MM.1S (cell line): Measurements from ENCODE around the gene C1QTNF9.

Source experiments
- DNase-seq: peaks from one replicate; pipeline ENCODE4 v3.0.0-alpha.2; 2015
- H2AFZ ChIP-seq: fragments of 300-600 bp; sonication (generic); 2 replicates; pipeline ENCODE4 v1.6.0; 2016; ENCODE audit warnings: antibody characterized with exemption, low read length
- H3F3A ChIP-seq: fragments of 300-600 bp; sonication (generic); 2 replicates; pipeline ENCODE4 v1.6.1; 2016; ENCODE audit warnings: mild to moderate bottlenecking, antibody characterized with exemption, low read length, moderate library complexity, mixed read lengths; ENCODE audit not compliant: insufficient read depth
- H3K27ac ChIP-seq: fragments of 300-600 bp; sonication (generic); 2 replicates; pipeline ENCODE4 v1.5.1; 2016; ENCODE audit warnings: mild to moderate bottlenecking, low read length
- H3K27me3 ChIP-seq: fragments of 300-600 bp; sonication (generic); replicated peaks from 2 replicates; pipeline ENCODE4 v1.6.0; 2016; ENCODE audit warnings: low read length; ENCODE audit not compliant: insufficient read depth
- H3K36me3 ChIP-seq: fragments of 300-600 bp; sonication (generic); replicated peaks from 2 replicates; pipeline ENCODE4 v1.6.1; 2016; ENCODE audit warnings: mild to moderate bottlenecking, low read length, mixed read lengths; ENCODE audit not compliant: insufficient read depth
- H3K4me1 ChIP-seq: fragments of 300-600 bp; sonication (generic); 2 replicates; pipeline ENCODE4 v1.6.1; 2016; ENCODE audit warnings: low read length, mixed read lengths
- H3K4me2 ChIP-seq: fragments of 300-600 bp; sonication (generic); 2 replicates; pipeline ENCODE4 v1.6.0; 2016; ENCODE audit warnings: low read depth, low read length
- H3K4me3 ChIP-seq: fragments of 300-600 bp; sonication (generic); 2 replicates; pipeline ENCODE4 v1.5.1; 2016; ENCODE audit warnings: low read length, mixed read lengths
- H3K79me2 ChIP-seq: fragments of 300-600 bp; sonication (generic); 2 replicates; pipeline ENCODE4 v1.6.1; 2016; ENCODE audit warnings: mixed run types, low read length, mixed read lengths
- H3K9ac ChIP-seq: fragments of 300-600 bp; sonication (generic); 2 replicates; pipeline ENCODE4 v1.6.1; 2016; ENCODE audit warnings: low read length, mixed read lengths
- H3K9me2 ChIP-seq: fragments of 300-600 bp; sonication (generic); replicated peaks from 2 replicates; pipeline ENCODE4 v1.6.1; 2016; ENCODE audit warnings: mild to moderate bottlenecking, low read length, mixed read lengths; ENCODE audit not compliant: insufficient read depth
- H3K9me3 ChIP-seq: fragments of 300-600 bp; sonication (generic); replicated peaks from 2 replicates; pipeline ENCODE4 v1.6.1; 2016; ENCODE audit warnings: mild to moderate bottlenecking, low read length, mixed read lengths; ENCODE audit not compliant: insufficient read depth
- H4K20me1 ChIP-seq: fragments of 300-600 bp; sonication (generic); 2 replicates; pipeline ENCODE4 v1.6.1; 2016; ENCODE audit warnings: mild to moderate bottlenecking, low read length, moderate library complexity, mixed read lengths; ENCODE audit not compliant: insufficient read depth
- CTCF ChIP-seq: fragments of 300-600 bp; sonication (generic); IDR thresholded peaks from 2 replicates; pipeline ENCODE4 v1.5.1; 2016; ENCODE audit warnings: antibody characterized with exemption, low read length, mixed read lengths
- EZH2 ChIP-seq: fragments of 300-600 bp; sonication (generic); optimal IDR thresholded peaks from 2 replicates; pipeline ENCODE3; 2017; ENCODE audit warnings: low read depth, mild to moderate bottlenecking, antibody characterized with exemption, low read length, mixed read lengths
- EZH2phosphoT487 ChIP-seq: fragments of 300-600 bp; sonication (generic); IDR thresholded peaks from 2 replicates; pipeline ENCODE4 v1.6.1; 2018; ENCODE audit warnings: antibody characterized with exemption, low read length

The C1QTNF9 gene

GRCh38 chr13:24272452-24273161, 36.8 kb upstream of the C1QTNF9 start:
- Histone ChIP-seq H3K79me2 (no peaks in the 10 kb centered on the region), H3K9me2 (no peaks in the 10 kb centered on the region), H3K4me3 (no peak overlapping the region), H4K20me1 (no peaks in the 10 kb centered on the region), H3K9me3 (no peaks in the 10 kb centered on the region), H3K27me3 (no peaks in the 10 kb centered on the region), H3K4me1 (no peaks in the 10 kb centered on the region), H2AFZ (no peak overlapping the region), H3K27ac (no peak overlapping the region), H3K4me2 (no peak overlapping the region), H3F3A (no peaks in the 10 kb centered on the region), H3K9ac (no peak overlapping the region), H3K36me3 (no peaks in the 10 kb centered on the region)
- DNase-seq: no peak
- TF ChIP-seq EZH2phosphoT487 (no peak), EZH2 (no peak), CTCF (no peak)

DNA sequence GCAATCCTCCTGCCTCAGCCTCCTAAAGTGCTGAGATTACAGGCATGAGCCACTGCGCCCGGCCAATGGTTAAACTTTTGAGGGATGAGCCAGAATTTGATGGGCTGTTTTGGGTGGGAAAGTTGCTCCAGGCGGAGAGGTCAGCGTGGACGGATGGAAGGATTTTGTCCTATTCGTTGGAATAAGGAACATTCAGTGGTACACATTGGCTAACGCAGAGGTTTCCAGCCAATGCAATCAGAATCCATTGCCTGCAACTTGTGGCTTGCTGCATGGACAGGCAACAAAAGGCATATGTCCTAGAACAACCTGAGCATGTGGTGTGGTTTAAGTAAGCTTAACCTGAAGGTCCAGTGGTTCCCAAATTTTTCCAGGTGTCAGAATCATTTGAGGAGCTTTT, 35.5 kb upstream of the C1QTNF9 start:
- Histone ChIP-seq H3K4me1 (no peaks in the 10 kb centered on the region), H3K27ac (no peak overlapping the region), H2AFZ (no peak overlapping the region), H3F3A (no peaks in the 10 kb centered on the region), H3K36me3 (no peaks in the 10 kb centered on the region), H3K4me3 (no peak overlapping the region), H3K9me3 (no peaks in the 10 kb centered on the region), H3K9ac (no peak overlapping the region), H3K9me2 (no peaks in the 10 kb centered on the region), H3K4me2 (no peak overlapping the region), H3K79me2 (no peaks in the 10 kb centered on the region), H4K20me1 (no peaks in the 10 kb centered on the region), H3K27me3 (no peaks in the 10 kb centered on the region)
- TF ChIP-seq EZH2phosphoT487 (no peak), CTCF (no peak), EZH2 (no peak)
- no peak for DNase-seq

- no peaks in the 10 kb centered on the region for H3F3A ChIP-seq
- no peaks in the 10 kb centered on the region for H3K9me3 ChIP-seq
- no peak overlapping the region for H3K9ac ChIP-seq
- no peaks in the 10 kb centered on the region for H4K20me1 ChIP-seq
- DNase-seq: no peak
- H3K36me3 ChIP-seq: no peaks in the 10 kb centered on the region
- TF ChIP-seq EZH2 (no peak), CTCF (no peak), EZH2phosphoT487 (no peak)
- no peak overlapping the region for H3K27ac ChIP-seq
- no peaks in the 10 kb centered on the region for H3K9me2 ChIP-seq
- no peaks in the 10 kb centered on the region for H3K27me3 ChIP-seq
- no peaks in the 10 kb centered on the region for H3K4me1 ChIP-seq
- no peak overlapping the region for H3K4me2 ChIP-seq
- H3K4me3 ChIP-seq: no peak overlapping the region
- H2AFZ ChIP-seq: no peak overlapping the region
- H3K79me2 ChIP-seq: no peaks in the 10 kb centered on the region
These were observed 34.8 kb upstream of the C1QTNF9 start for GRCh38 chr13:24274452-24275021.
